Measurements from ENCODE around the gene MRPS15.

- TF ChIP-seq CTCF (conservative IDR thresholded peaks at IDR 0.05; ENCODE audit: low read length): no peak
- TF ChIP-seq EZH2phosphoT487 (IDR thresholded peaks at IDR 0.05; ENCODE audit: borderline replicate concordance, low read depth, low read length): no peak
Measured at GRCh38 chr1:36479505-36480051, 15.4 kb upstream of the MRPS15 start.
